Measurements from ENCODE around the gene ST6GAL2. TPM values are rescaled to one million over a fixed set of nuclear protein-coding genes. Genes with fewer than 3 reads are reported as not detected.

ST6GAL2 gene
- total and polyA plus RNA-seq, 7 experiments from 2014 or later, result not detected

DNA sequence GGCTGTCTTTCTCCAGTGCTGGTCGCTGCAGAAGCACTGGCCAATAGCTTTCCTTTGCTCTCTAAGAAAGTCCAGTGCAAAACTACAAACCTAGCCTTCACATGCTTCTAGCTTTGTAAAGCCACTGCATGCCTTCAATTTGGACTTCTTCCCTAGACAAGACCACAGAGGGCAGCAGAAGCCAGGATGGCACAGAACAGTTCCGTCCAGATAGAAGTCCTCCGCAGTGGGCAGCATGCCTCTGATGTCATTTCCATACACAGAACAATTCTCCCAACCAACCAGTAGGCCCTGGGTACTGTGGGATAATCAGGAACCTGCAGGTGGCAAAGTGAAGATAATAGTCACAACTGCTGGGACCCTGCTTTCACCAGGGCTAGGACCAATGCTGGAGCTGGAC, 3.3 kb downstream of the ST6GAL2 start:
- Mint-ChIP-seq H3K36me3 (peaks cover 0 to 4% (median 0%) of the 10 kb centered on the region in 5 donors), H3K27me3 (peaks cover 25 to 43% (median 32%) of the 10 kb centered on the region in 5 donors), H3K9me3 (peaks cover 0 to 2% (median 0%) of the 10 kb centered on the region in 11 donors), H3K4me3 (no peak overlapping the region), H3K27ac (no peak overlapping the region), H3K4me1 (peaks cover 0 to 10% (median 5%) of the 10 kb centered on the region in 7 donors)
- no peak overlapping the region for H3K27ac ChIP-seq (ENCODE audit: low read depth, low read length)
- H3K36me3 ChIP-seq (ENCODE audit: control insufficient read depth in 2 of 3, insufficient read depth in 3 of 3, low read length in 3 of 3), result no peaks in the 10 kb centered on the region
- ATAC-seq (no peak), DNase-seq (no peak)
- H3K9me3 ChIP-seq (ENCODE audit: control insufficient read depth in 2 of 3, low read length in 3 of 3), result no peaks in the 10 kb centered on the region
- no peaks in the 10 kb centered on the region for H3K4me1 ChIP-seq (ENCODE audit: control insufficient read depth in 2 of 2, insufficient read depth in 2 of 2, low read length in 2 of 2)
- POLR2A ChIA-PET, result no interaction called here
- H3K4me3 ChIP-seq (ENCODE audit: low read length), result no peak overlapping the region
- CTCF ChIA-PET, result no interaction called here
- no peaks in the 10 kb centered on the region for H3K27me3 ChIP-seq (ENCODE audit: control insufficient read depth in 2 of 2, insufficient read depth in 2 of 2, low read length in 2 of 2)
- intact Hi-C loops (cut with micrococcal nuclease), result no loop called here

DNA sequence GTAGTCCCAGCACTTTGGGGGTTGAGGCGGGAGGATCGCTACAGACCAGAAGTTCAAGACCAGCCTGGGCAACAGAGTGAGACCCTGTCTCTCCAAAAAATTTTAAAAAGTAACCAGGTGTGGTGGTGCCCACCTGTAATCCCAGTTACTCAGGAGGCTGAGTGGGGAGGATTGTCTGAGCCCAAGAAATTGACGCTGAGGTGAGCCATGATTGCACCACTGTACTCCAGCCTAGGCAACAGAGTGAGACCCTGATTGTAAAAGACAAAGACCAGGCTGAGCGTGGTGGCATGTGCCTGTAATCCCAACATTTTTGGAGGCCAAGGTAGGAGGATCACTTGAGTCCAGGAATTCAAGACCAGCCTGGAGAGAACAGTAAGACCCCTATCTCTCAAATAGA, 7.8 kb downstream of the ST6GAL2 start:
- Histone ChIP-seq H3K4me1 (ENCODE audit: control insufficient read depth in 2 of 2, insufficient read depth in 2 of 2, low read length in 2 of 2) (no peaks in the 10 kb centered on the region), H3K4me3 (ENCODE audit: low read length) (no peak overlapping the region), H3K27ac (ENCODE audit: low read depth, low read length) (no peak overlapping the region), H3K36me3 (ENCODE audit: control insufficient read depth in 2 of 3, insufficient read depth in 3 of 3, low read length in 3 of 3) (no peaks in the 10 kb centered on the region), H3K27me3 (ENCODE audit: control insufficient read depth in 2 of 2, insufficient read depth in 2 of 2, low read length in 2 of 2) (no peaks in the 10 kb centered on the region), H3K9me3 (ENCODE audit: control insufficient read depth in 2 of 3, low read length in 3 of 3) (no peaks in the 10 kb centered on the region)
- DNase-seq (no peak), ATAC-seq (no peak)
- no peak overlapping the region for H3K4me3 Mint-ChIP-seq
- peaks cover 4 to 35% (median 12%) of the 10 kb centered on the region in 5 donors for H3K27me3 Mint-ChIP-seq
- peaks cover 0 to 8% (median 0%) of the 10 kb centered on the region in 11 donors for H3K9me3 Mint-ChIP-seq
- H3K27ac Mint-ChIP-seq, result no peak overlapping the region
- H3K4me1 Mint-ChIP-seq, result peaks cover 0 to 1% (median 0%) of the 10 kb centered on the region in 7 donors
- ChIA-PET POLR2A (no interaction called here), CTCF (no interaction called here)
- H3K36me3 Mint-ChIP-seq, result no peaks in the 10 kb centered on the region
- intact Hi-C loops (cut with micrococcal nuclease), result no loop called here

DNA sequence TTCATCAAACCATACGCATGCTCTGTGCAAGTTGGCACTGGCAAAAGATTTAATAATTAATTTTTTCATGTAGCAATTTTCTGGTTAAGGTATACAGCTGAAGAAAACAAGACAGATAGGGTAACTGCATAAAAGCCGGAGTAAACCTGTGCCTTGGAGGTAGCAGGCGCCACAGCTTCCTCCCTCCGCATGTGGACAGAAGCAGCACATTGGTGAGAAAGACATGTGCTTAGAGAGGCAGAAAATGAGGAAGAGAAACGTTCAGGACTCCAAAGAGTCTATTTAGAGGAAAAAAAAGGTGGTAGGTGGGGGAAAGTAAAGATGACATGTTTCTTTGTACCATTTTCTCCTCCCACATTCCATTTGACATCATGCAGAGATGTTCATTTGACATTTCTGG, 9.3 kb downstream of the ST6GAL2 start:
- Mint-ChIP-seq H3K9me3 (peaks cover 0 to 8% (median 0%) of the 10 kb centered on the region in 11 donors), H3K27ac (no peak overlapping the region), H3K36me3 (no peaks in the 10 kb centered on the region), H3K4me3 (no peak overlapping the region), H3K4me1 (no peaks in the 10 kb centered on the region), H3K27me3 (peaks cover 0 to 33% (median 12%) of the 10 kb centered on the region in 5 donors)
- H3K27me3 ChIP-seq (ENCODE audit: control insufficient read depth in 2 of 2, insufficient read depth in 2 of 2, low read length in 2 of 2), result no peaks in the 10 kb centered on the region
- DNase-seq (no peak), ATAC-seq (no peak)
- H3K27ac ChIP-seq (ENCODE audit: low read depth, low read length), result no peak overlapping the region
- no peaks in the 10 kb centered on the region for H3K9me3 ChIP-seq (ENCODE audit: control insufficient read depth in 2 of 3, low read length in 3 of 3)
- no peak overlapping the region for H3K4me3 ChIP-seq (ENCODE audit: low read length)
- no peaks in the 10 kb centered on the region for H3K36me3 ChIP-seq (ENCODE audit: control insufficient read depth in 2 of 3, insufficient read depth in 3 of 3, low read length in 3 of 3)
- intact Hi-C loops (cut with micrococcal nuclease), result no loop called here
- no peaks in the 10 kb centered on the region for H3K4me1 ChIP-seq (ENCODE audit: control insufficient read depth in 2 of 2, insufficient read depth in 2 of 2, low read length in 2 of 2)
- POLR2A ChIA-PET, result no interaction called here
- CTCF ChIA-PET, result no interaction called here

GRCh38 chr2:106869512-106870275, 16.3 kb downstream of the ST6GAL2 start:
- no peak for ATAC-seq
- Histone ChIP-seq H3K27ac (ENCODE audit: low read depth, low read length) (no peak overlapping the region), H3K36me3 (ENCODE audit: control insufficient read depth in 2 of 3, insufficient read depth in 3 of 3, low read length in 3 of 3) (no peaks in the 10 kb centered on the region), H3K4me1 (ENCODE audit: control insufficient read depth in 2 of 2, insufficient read depth in 2 of 2, low read length in 2 of 2) (no peaks in the 10 kb centered on the region), H3K4me3 (ENCODE audit: low read length) (no peak overlapping the region), H3K27me3 (ENCODE audit: control insufficient read depth in 2 of 2, insufficient read depth in 2 of 2, low read length in 2 of 2) (no peaks in the 10 kb centered on the region), H3K9me3 (ENCODE audit: control insufficient read depth in 2 of 3, low read length in 3 of 3) (no peaks in the 10 kb centered on the region)
- intact Hi-C loops (cut with micrococcal nuclease), result no loop called here
- CTCF ChIA-PET, result no interaction called here
- no peaks in the 10 kb centered on the region for H3K4me1 Mint-ChIP-seq
- no peak overlapping the region for H3K27ac Mint-ChIP-seq
- H3K9me3 Mint-ChIP-seq, result peaks cover 0 to 11% (median 0%) of the 10 kb centered on the region in 11 donors
- peaks cover 0 to 21% (median 12%) of the 10 kb centered on the region in 5 donors for H3K27me3 Mint-ChIP-seq
- no peak for DNase-seq
- no peak overlapping the region for H3K4me3 Mint-ChIP-seq
- H3K36me3 Mint-ChIP-seq, result no peaks in the 10 kb centered on the region
- POLR2A ChIA-PET, result no interaction called here

GRCh38 chr2:106868275-106868674, 17.7 kb downstream of the ST6GAL2 start:
- H3K36me3 Mint-ChIP-seq, result no peaks in the 10 kb centered on the region
- intact Hi-C loops (cut with micrococcal nuclease), result no loop called here
- Histone ChIP-seq H3K4me3 (ENCODE audit: low read length) (no peak overlapping the region), H3K27me3 (ENCODE audit: control insufficient read depth in 2 of 2, insufficient read depth in 2 of 2, low read length in 2 of 2) (no peaks in the 10 kb centered on the region), H3K4me1 (ENCODE audit: control insufficient read depth in 2 of 2, insufficient read depth in 2 of 2, low read length in 2 of 2) (no peaks in the 10 kb centered on the region), H3K9me3 (ENCODE audit: control insufficient read depth in 2 of 3, low read length in 3 of 3) (no peaks in the 10 kb centered on the region), H3K36me3 (ENCODE audit: control insufficient read depth in 2 of 3, insufficient read depth in 3 of 3, low read length in 3 of 3) (no peaks in the 10 kb centered on the region), H3K27ac (ENCODE audit: low read depth, low read length) (no peak overlapping the region)
- no peaks in the 10 kb centered on the region for H3K4me1 Mint-ChIP-seq
- POLR2A ChIA-PET, result no interaction called here
- peaks cover 0 to 6% (median 0%) of the 10 kb centered on the region in 11 donors for H3K9me3 Mint-ChIP-seq
- DNase-seq (no peak), ATAC-seq (no peak)
- peaks cover 0 to 12% (median 5%) of the 10 kb centered on the region in 5 donors for H3K27me3 Mint-ChIP-seq
- H3K27ac Mint-ChIP-seq, result no peak overlapping the region
- no peak overlapping the region for H3K4me3 Mint-ChIP-seq
- CTCF ChIA-PET, result no interaction called here

- POLR2A ChIA-PET, result no interaction called here
Observed at GRCh38 chr2:106867196-106867953, 18.6 kb downstream of the ST6GAL2 start.

More at GRCh38 chr2:106867196-106867953, 18.6 kb downstream of the ST6GAL2 start:
- H3K4me1 ChIP-seq (ENCODE audit: control insufficient read depth in 2 of 2, insufficient read depth in 2 of 2, low read length in 2 of 2), result no peaks in the 10 kb centered on the region
- no peaks in the 10 kb centered on the region for H3K27me3 ChIP-seq (ENCODE audit: control insufficient read depth in 2 of 2, insufficient read depth in 2 of 2, low read length in 2 of 2)
- H3K27ac Mint-ChIP-seq, result no peak overlapping the region
- ATAC-seq (no peak), DNase-seq (no peak)
- no peaks in the 10 kb centered on the region for H3K36me3 ChIP-seq (ENCODE audit: control insufficient read depth in 2 of 3, insufficient read depth in 3 of 3, low read length in 3 of 3)
- CTCF ChIA-PET, result no interaction called here
- peaks cover 0 to 6% (median 0%) of the 10 kb centered on the region in 11 donors for H3K9me3 Mint-ChIP-seq
- intact Hi-C loops (cut with micrococcal nuclease), result no loop called here
- no peaks in the 10 kb centered on the region for H3K36me3 Mint-ChIP-seq
- no peaks in the 10 kb centered on the region for H3K4me1 Mint-ChIP-seq
- no peak overlapping the region for H3K27ac ChIP-seq (ENCODE audit: low read depth, low read length)
- H3K9me3 ChIP-seq (ENCODE audit: control insufficient read depth in 2 of 3, low read length in 3 of 3), result no peaks in the 10 kb centered on the region
- H3K4me3 Mint-ChIP-seq, result no peak overlapping the region
- no peak overlapping the region for H3K4me3 ChIP-seq (ENCODE audit: low read length)
- H3K27me3 Mint-ChIP-seq, result peaks cover 0 to 9% (median 5%) of the 10 kb centered on the region in 5 donors
